ENCODE results near the gene SORBS1. TPM values are rescaled to one million over a fixed set of nuclear protein-coding genes. Genes with fewer than 3 reads are reported as not detected.

Gene SORBS1
- total and polyA plus RNA-seq, 2 donors (not counting 3 experiments of a cell fraction or from before 2014, with no cell fraction given) = 2.0 to 7.9 TPM

GRCh38 chr10:95496246-95496911 lies 64.8 kb downstream of the SORBS1 start:
- Histone ChIP-seq H3K4me3 (replicated peaks in 1 of 3; ENCODE audit: insufficient read depth in 1 of 3, low read depth in 1 of 3, low read length in 3 of 3) (no peak overlapping the region), H3K27ac (ENCODE audit: insufficient read depth, low read depth, low read length) (no peak overlapping the region), H3K9me1 (replicated peaks; ENCODE audit: control insufficient read depth, extremely low read depth, insufficient read depth, low read length) (no peaks in the 10 kb centered on the region), H3K27me3 (ENCODE audit: control insufficient read depth in 2 of 2, insufficient read depth in 2 of 2, low read length in 2 of 2) (no peaks in the 10 kb centered on the region), H3K36me3 (ENCODE audit: control insufficient read depth in 2 of 2, extremely low read depth in 1 of 2, insufficient read depth in 2 of 2, low read length in 2 of 2) (no peaks in the 10 kb centered on the region), H3K79me2 (ENCODE audit: control insufficient read depth, insufficient read depth, low read length) (no peaks in the 10 kb centered on the region), H3K4me1 (ENCODE audit: control insufficient read depth, extremely low read depth, insufficient read depth, low read length) (peaks cover 19% of the 10 kb centered on the region), H4K20me1 (replicated peaks; ENCODE audit: control insufficient read depth, extremely low read depth, insufficient read depth, low read length) (no peaks in the 10 kb centered on the region), H3K4me2 (ENCODE audit: insufficient read depth, low read length) (no peak overlapping the region), H2AFZ (ENCODE audit: low read depth, low read length) (no peak overlapping the region), H3K9ac (replicated peaks; ENCODE audit: extremely low read depth, insufficient read depth, low read length) (no peak overlapping the region), H3K9me3 (replicated peaks; ENCODE audit: control insufficient read depth, insufficient read depth, low read length) (no peaks in the 10 kb centered on the region)
- dilution Hi-C loops (cut with MboI; ENCODE audit: extremely low pct_ligation_motif_present, low sequenced_read_pairs) = no loop called here
- POLR2A ChIA-PET = no interaction called here
- intact Hi-C loops (cut with micrococcal nuclease) = no loop called here
- BruUV-seq (replicated peaks) = no TSS peak
- DNase-seq (ENCODE audit: low read depth, low spot score) = no peak
- TF ChIP-seq EZH2 (IDR thresholded peaks at IDR 0.05; ENCODE audit: borderline replicate concordance, low read depth, low read length, severe bottlenecking) (no peak), FOS (IDR thresholded peaks at IDR 0.05; ENCODE audit: borderline replicate concordance, insufficient read depth, low read length) (no peak), MYC (IDR thresholded peaks at IDR 0.05; ENCODE audit: low read depth, low read length) (no peak), POLR2A (IDR thresholded peaks at IDR 0.05; ENCODE audit: low read depth, low read length) (no peak), GATA2 (IDR thresholded peaks at IDR 0.05; ENCODE audit: insufficient read depth, insufficient read length, low read depth, low read length) (no peak), CTCF (IDR thresholded peaks at IDR 0.05; ENCODE audit: extremely low read depth in 1 of 2, insufficient read depth in 1 of 2, low read depth in 1 of 2, low read length in 2 of 2) (no peak), MAX (IDR thresholded peaks at IDR 0.05; ENCODE audit: insufficient read depth, insufficient read length) (no peak), JUN (IDR thresholded peaks at IDR 0.05; ENCODE audit: borderline replicate concordance, insufficient read depth, insufficient read length, low read depth) (no peak), POLR2AphosphoS5 (IDR thresholded peaks at IDR 0.05; ENCODE audit: insufficient read depth, low read depth, low read length) (no peak)
- no peak for FAIRE-seq
- CTCF ChIA-PET = interaction anchor here (0.9 to 1.1 kb wide), 4 partner anchors 13 to 67 kb away, joined by 3 to 4 read pairs (median 3); no protein-coding TSS in a partner anchor

Data from endothelial cell of umbilical vein (primary cell).